Superior temporal gyrus (tissue), 1 donor: ENCODE measurements around the gene FBXO27.
A peak's percentile ranks its signal among the peaks of the same experiment; 100 is the strongest.
"Not testable (repeated sequence)": the region's sequence is repeated elsewhere in the genome, so short reads cannot be mapped to it uniquely, and the experiment has no call there.

Experiments
- DNase-seq: peaks from one replicate; pipeline ENCODE4 v3.0.0-alpha.2; 2016; ENCODE audit errors: extremely low spot score

Gene FBXO27

GRCh38 chr19:39038098-39038497, 5.7 kb upstream of the FBXO27 start:
- DNase-seq = peak; percentile 58

GRCh38 chr19:39037194-39037593, 4.8 kb upstream of the FBXO27 start:
- DNase-seq = no peak

- no peak for DNase-seq
These were observed 4.2 kb upstream of the FBXO27 start for GRCh38 chr19:39036581-39036980.

- DNase-seq = peak; percentile 74
These were observed 834 bp downstream of the FBXO27 start for GRCh38 chr19:39031368-39032062.

- DNase-seq = no peak
These were observed 1.4 kb downstream of the FBXO27 start for GRCh38 chr19:39030854-39031367.

- DNase-seq = no peak
These were observed 7.3 kb downstream of the FBXO27 start for GRCh38 chr19:39024875-39025641.

- no peak for DNase-seq
These were observed 11.3 kb downstream of the FBXO27 start for GRCh38 chr19:39021063-39021462.

GRCh38 chr19:39017646-39018045, 14.7 kb downstream of the FBXO27 start:
- DNase-seq = no peak

- DNase-seq = no peak
These were observed 15.3 kb downstream of the FBXO27 start for GRCh38 chr19:39017026-39017425.

GRCh38 chr19:39014037-39014436, 18.3 kb downstream of the FBXO27 start:
- DNase-seq = no peak

GRCh38 chr19:39009001-39009400, 23.3 kb downstream of the FBXO27 start:
- DNase-seq = no peak

- no peak for DNase-seq
These were observed 24.2 kb downstream of the FBXO27 start for GRCh38 chr19:39008137-39008536.

GRCh38 chr19:39007096-39007495, 25.3 kb downstream of the FBXO27 start:
- no peak for DNase-seq

- no peak for DNase-seq
These were observed 27.9 kb downstream of the FBXO27 start for GRCh38 chr19:39004403-39004802.

GRCh38 chr19:39003796-39004195, 28.6 kb downstream of the FBXO27 start:
- DNase-seq = no peak

GRCh38 chr19:39003188-39003587, 29.2 kb downstream of the FBXO27 start:
- DNase-seq = no peak

GRCh38 chr19:39001041-39001440, 31.3 kb downstream of the FBXO27 start:
- DNase-seq = peak; percentile 9

- DNase-seq = not testable (repeated sequence)
These were observed 34.8 kb downstream of the FBXO27 start for GRCh38 chr19:38997576-38997975.

- no peak for DNase-seq
These were observed 39.1 kb downstream of the FBXO27 start for GRCh38 chr19:38993271-38993670.

GRCh38 chr19:38990949-38991697, 41.2 kb downstream of the FBXO27 start:
- DNase-seq = no peak

GRCh38 chr19:38989614-38990013, 42.7 kb downstream of the FBXO27 start:
- DNase-seq = not testable (repeated sequence)

GRCh38 chr19:38989066-38989605, 43.2 kb downstream of the FBXO27 start:
- no peak for DNase-seq
